Motor neuron (in vitro differentiated cells): ENCODE data around the gene BTBD9. TPM values are rescaled to one million over a fixed set of nuclear protein-coding genes. Genes with fewer than 3 reads are reported as not detected.
A peak's percentile ranks its signal among the peaks of the same experiment; 100 is the strongest.

ENCODE experiments used
- ATAC-seq, 8 experiments: fragments of 200-7000 bp; cut with Tn5 transposase; replicated peaks in 6 of 8; 2 replicates each; pipeline ENCODE4 v1.8.0; 2021; ENCODE audit warnings: mild to moderate bottlenecking in 8 of 8, moderate library complexity in 8 of 8
- H3K27ac ChIP-seq, 2 donors: fragments of 250-450 bp; sonication (Bioruptor Pico); 2 replicates each; pipeline ENCODE4 v1.9.0; 2021; ENCODE audit warnings: antibody characterized with exemption in 2 of 2, mild to moderate bottlenecking in 2 of 2, moderate library complexity in 1 of 2
- H3K4me1 ChIP-seq, 2 donors: fragments of 250-450 bp; sonication (Bioruptor Pico); replicated peaks in 1 of 2; 2 replicates each; pipeline ENCODE4 v1.6.1; 2021; ENCODE audit warnings: antibody characterized with exemption in 2 of 2, mild to moderate bottlenecking in 2 of 2, moderate library complexity in 1 of 2
- H3K4me3 ChIP-seq, 5 donors: fragments of 250-450 bp; sonication (Bioruptor Pico); 2 replicates each; pipeline ENCODE4 v1.9.0; 2021; ENCODE audit warnings: antibody characterized with exemption in 5 of 5, mild to moderate bottlenecking in 5 of 5, moderate library complexity in 4 of 5
- WGBS, 10 experiments: fragments of 450-650 bp; shearing (Covaris generic); methylation state at CpG; one replicate each; pipeline ENCODE4 v1.0.0; 2022; 5-methylcytosine and 5-hydroxymethylcytosine counted together
- in situ Hi-C, 9 experiments: fragments of 400-800 bp; cut with MboI; loops; one replicate each; pipeline ENCODE4 v1.15.0; 2021; ENCODE audit warnings: low sequenced_read_pairs in 9 of 9, low pct_unique_long_range_greater_than_20kb in 2 of 9; ENCODE audit not compliant: unreplicated experiment in 9 of 9
- total RNA-seq, 8 experiments: library from RNA; unstranded; fragments of 300-600 nt; gene quantifications; 2 replicates each; pipeline versions ENCODE4 v1.2.3 to v1.2.4, GENCODE V29; 2022

BTBD9 gene
- total RNA-seq, 8 experiments from 2014 or later, result 3.8 to 13.0 (median 9.0) TPM

DNA sequence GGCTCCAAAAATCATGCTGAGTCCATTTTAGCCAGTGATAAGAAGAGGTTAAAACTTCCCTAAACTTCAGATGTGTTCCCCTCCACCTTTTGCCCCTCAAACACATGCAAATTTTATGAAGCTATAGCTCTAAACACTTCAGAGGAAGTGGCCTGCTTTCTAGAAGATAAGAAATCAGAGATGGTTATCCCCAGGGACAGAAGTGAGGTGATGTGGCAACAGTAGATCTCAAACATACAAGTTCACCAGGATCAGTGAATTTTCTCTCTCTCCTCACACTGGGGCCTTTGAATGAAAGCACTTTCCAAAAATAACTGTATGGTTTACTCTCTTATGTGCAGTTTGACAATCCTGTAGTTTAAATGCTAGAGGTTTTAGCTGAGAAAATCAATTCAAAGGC lies 332.0 kb downstream of the BTBD9 start:
- ATAC-seq, result no peak
- in situ Hi-C loops, result no loop called here
- peaks cover 9 to 32% of the 10 kb centered on the region in 2 donors for H3K4me1 ChIP-seq
- no peak overlapping the region for H3K4me3 ChIP-seq
- no peak overlapping the region for H3K27ac ChIP-seq

DNA sequence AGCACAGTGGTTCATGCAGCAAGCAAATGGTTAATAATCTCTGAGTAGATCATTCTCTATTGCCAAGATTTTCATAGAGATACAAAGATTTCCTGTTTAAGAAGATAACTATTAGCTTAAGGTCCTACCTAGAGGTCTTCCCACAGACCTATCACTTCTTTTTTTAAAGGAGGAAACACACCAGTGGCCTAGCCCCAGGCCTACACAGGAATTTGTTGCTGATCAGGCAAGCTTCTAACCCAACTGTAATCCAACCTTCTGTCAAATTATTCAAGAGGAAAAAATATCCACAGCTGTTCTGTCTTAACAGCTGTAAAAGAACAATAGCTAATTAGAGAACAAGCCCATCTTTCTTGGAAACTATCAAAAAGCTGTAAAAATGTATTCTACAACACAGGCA lies 332.8 kb downstream of the BTBD9 start:
- H3K27ac ChIP-seq, result no peak overlapping the region
- ATAC-seq, result peak in 3 of 8 experiments; percentile 21 to 55 (median 37)
- in situ Hi-C loops, result no loop called here
- H3K4me1 ChIP-seq, result peaks cover 9 to 32% of the 10 kb centered on the region in 2 donors
- no peak overlapping the region for H3K4me3 ChIP-seq

DNA sequence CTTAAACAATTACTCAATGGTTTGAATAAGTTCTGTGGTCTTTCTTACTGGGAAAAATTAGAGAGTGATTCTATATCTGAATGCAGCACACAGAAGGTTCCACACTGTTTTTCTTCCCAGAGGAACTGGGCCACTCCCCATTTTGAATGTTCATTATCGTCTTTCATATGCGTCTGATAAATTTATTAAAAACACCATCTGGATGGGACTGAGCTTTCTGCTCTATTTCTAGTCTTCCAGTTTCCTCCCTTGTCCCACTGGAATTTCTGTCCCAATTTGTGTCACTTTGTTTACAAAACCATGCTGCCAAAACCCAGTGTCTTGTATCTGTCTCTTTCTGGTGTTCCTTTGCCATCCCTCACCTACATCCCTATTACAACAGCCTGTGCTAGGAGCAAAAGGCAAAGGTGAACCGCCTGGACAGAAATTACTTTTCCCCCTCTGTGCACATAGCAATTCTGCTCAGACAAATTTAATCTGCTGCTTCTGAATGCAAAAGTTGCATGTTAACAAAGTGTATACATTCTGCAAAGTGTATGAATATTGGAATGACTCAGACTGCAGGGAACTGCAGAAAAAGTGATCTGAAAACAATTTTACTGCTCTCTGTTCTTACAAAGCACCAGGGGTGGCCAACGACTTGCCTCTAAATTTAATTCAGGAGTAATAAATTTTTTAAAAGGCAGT lies 333.6 kb downstream of the BTBD9 start:
- in situ Hi-C loops, result no loop called here
- WGBS, 10 experiments, result 6 to 83% (median 59%) methylated on average over 1 to 4 of the region's 4 CpGs; no CpG with 5 or more reads in 1 of the 10 experiments
- peak in 4 of 8 experiments; percentile 40 to 58 (median 54) for ATAC-seq
- Histone ChIP-seq H3K4me1 (peaks cover 9 to 29% of the 10 kb centered on the region in 2 donors), H3K27ac (no peak overlapping the region), H3K4me3 (no peak overlapping the region)

DNA sequence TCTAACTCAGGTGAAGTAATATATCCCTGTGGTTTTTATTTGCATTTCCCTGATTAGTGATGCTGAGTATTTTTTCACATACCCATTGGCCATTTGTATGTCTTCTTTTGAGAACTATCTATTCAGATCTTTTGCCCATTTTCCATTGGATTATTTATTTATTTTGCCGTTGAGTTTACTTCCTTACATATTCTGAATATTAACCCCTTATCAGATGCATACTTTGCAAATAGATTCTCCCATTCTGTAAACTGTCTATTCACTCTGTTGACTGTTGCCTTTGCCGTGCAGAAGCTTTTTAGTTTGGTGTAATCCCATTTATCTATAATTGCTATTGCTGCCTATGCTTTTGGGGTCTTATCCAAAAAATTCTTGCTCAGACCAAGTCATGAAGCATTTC lies 336.9 kb downstream of the BTBD9 start:
- ATAC-seq, result peak in 3 of 8 experiments; percentile 63 to 86 (median 67)
- 3 to 100% (median 43%) methylated on average over 1 to 2 of the region's 2 CpGs for WGBS, 10 experiments
- Histone ChIP-seq H3K27ac (no peak overlapping the region), H3K4me3 (no peak overlapping the region), H3K4me1 (peaks cover 7 to 24% of the 10 kb centered on the region in 2 donors)
- in situ Hi-C loops, result no loop called here

DNA sequence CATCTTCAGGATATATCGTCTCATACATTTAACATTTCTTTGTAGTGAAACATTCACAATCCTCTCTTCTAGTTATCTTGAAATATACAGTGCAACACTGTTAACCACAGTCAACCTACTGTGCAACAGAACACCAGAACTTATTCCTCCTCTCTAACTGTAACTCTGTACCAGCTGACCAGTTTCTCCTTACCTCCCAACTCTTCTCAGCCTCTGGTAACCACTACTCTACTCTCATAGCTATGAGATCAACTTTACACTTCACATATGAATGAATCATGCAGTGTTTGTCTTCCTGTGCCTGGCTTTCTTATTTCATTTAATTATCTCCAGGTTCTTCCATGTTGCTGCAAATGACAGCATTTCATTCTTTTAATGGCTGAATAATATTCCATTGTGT lies 337.6 kb downstream of the BTBD9 start:
- in situ Hi-C loops, result no loop called here
- ATAC-seq, result no peak
- Histone ChIP-seq H3K4me1 (peaks cover 5 to 18% of the 10 kb centered on the region in 2 donors), H3K27ac (no peak overlapping the region), H3K4me3 (no peak overlapping the region)
- 86 to 100% (median 100%) methylated on average over 1 of the region's 1 CpG; no CpG with 5 or more reads in 3 of the 10 experiments for WGBS, 10 experiments

DNA sequence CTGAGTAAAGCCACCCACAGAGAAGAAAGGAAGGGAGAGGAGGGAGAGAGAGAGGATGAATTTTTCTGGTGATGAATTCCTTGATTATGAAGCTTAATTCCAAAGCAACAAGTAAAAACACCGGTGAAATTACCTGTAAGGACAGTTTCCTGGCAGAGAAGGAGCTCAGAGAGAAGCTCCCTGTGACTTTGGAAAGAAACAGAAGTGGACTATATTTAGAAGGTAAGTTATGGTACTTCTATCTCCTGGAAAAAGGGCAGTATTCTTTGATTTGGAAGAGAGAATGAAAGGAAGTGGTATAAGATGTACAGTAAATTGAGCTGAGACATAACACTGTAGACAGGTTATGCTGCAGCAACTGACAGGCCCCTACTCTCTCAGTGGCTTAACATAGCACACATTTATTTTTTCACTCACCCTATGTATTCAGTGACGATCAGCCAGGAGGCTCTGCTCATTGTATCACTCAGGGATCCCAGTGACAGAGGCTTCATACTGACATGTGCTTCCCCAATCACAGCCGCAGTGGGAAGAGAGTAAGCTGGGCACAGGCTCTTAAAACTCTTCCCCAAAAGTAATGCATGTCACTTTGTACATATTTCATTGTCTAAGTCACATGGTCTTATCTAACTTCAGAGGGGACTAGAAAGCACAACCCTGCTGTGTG lies 349.5 kb downstream of the BTBD9 start:
- 33 to 90% (median 76%) methylated on average over 1 to 3 of the region's 3 CpGs for WGBS, 10 experiments
- ATAC-seq, result peak in 5 of 8 experiments; percentile 43 to 62 (median 45)
- Histone ChIP-seq H3K27ac (no peak overlapping the region), H3K4me1 (peaks cover 3 to 12% of the 10 kb centered on the region in 2 donors), H3K4me3 (no peak overlapping the region)
- in situ Hi-C loops, result no loop called here

DNA sequence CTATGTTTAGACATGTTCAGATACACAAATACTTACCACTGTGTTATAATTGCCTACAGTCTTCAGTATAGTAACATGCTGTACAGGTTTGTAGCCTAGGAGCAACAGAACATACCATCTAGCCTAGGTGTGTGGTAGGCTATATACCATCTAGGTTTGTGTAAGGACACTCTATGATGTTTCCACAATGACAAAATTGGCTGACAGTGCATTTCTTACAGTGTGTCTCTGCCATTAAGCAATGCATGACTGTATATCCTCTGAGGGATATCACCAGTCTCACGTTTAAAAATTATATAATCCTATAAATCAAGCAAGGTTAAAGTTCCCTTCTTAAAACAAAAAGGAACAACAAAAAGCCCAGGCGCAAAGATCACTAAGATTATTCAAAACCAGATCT lies 352.2 kb downstream of the BTBD9 start:
- WGBS, 10 experiments, result 56 to 100% (median 95%) methylated on average over 1 to 2 of the region's 2 CpGs; no CpG with 5 or more reads in 1 of the 10 experiments
- in situ Hi-C loops, result no loop called here
- Histone ChIP-seq H3K4me3 (no peak overlapping the region), H3K27ac (no peak overlapping the region), H3K4me1 (peaks cover 3 to 12% of the 10 kb centered on the region in 2 donors)
- ATAC-seq, result no peak

DNA sequence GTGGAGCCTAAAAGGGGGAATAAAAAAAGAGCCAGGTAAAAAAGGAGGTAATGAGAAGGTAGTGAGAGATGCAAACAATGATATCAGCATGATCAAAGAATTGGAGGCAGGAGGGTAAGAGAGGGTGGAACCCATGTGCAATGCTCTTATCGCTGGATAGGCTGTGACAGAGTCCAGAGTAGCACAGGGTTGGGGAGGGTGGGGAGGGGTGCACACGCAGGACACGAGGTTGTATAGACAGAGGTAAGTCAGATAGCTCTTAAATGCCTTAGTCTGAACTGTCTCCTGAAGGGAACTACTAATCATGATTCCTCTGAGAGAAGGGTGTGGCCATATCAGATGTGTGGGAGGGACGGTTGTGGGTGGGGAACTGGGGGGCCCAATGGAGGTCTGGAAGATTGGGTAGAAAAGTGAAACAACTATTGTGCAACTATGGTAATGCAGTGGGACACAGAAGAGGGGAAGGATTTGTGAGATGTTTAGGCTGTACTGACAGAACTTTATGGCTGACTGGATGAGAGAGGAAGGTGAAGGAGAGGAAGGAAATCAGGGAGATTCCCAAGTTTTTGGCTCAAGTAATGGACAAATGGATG lies 354.8 kb downstream of the BTBD9 start:
- ATAC-seq, result peak in 3 of 8 experiments; percentile 38 to 86 (median 79)
- WGBS, 10 experiments, result 83 to 100% (median 100%) methylated on average over 1 to 2 of the region's 4 CpGs; no CpG with 5 or more reads in 5 of the 10 experiments
- in situ Hi-C loops, result no loop called here
- Histone ChIP-seq H3K4me3 (no peak overlapping the region), H3K4me1 (peaks cover 14 to 16% of the 10 kb centered on the region in 2 donors), H3K27ac (no peak overlapping the region)

DNA sequence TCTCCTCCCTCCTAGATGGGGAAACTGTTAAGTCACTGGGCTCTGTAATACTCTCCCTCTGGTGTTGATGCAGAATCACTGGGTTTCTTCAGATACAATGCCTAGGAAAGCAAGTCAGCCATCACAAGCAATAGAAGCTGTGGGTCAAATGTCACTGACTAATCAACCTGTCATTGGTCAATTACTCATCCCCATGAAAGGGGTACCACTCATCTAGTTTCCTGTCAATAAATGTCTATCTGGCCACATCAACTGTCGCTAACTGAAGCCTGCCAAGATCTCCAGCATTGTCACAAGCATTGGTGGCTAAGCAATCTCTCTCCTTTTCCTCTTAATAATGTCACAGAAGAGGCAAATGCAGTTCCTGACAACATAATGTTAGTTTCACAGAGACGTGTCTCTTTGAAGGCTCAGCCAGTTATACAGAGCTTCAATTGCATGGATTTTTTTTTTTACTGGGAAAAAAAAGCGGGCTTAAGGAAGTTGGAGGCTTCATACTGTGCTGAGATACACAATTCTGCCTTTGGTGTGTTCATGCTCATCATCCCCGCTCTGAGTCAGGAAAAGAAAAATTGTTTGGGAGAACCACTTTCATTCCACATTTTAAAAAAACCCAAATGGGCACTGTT lies 355.9 kb downstream of the BTBD9 start:
- no peak overlapping the region for H3K27ac ChIP-seq
- H3K4me1 ChIP-seq, result peaks cover 21 to 22% of the 10 kb centered on the region in 2 donors
- H3K4me3 ChIP-seq, result no peak overlapping the region
- in situ Hi-C loops, result no loop called here
- WGBS, 10 experiments, result 68 to 100% (median 89%) methylated on average over 1 to 4 of the region's 4 CpGs; no CpG with 5 or more reads in 1 of the 10 experiments
- ATAC-seq, result no peak

DNA sequence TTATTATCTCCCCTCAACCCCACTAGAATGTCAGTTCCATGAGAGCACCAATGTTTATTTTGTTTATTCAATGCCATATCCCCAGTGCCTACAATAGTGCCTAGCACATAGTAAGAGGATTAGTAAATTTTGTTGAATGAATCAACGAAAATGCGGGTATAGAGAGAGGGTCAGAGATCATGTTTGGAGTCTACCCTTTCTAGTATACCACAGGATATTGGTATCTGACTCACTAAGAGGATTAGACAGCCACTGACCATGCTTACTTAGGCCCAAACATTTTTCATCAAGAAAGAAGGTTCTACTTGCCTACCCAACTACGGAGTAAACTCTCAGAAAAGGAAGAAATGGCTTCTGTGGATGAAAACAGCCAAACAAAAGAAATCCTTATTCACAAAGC lies 356.8 kb downstream of the BTBD9 start:
- peaks cover 31% of the 10 kb centered on the region in 2 donors for H3K4me1 ChIP-seq
- no peak overlapping the region for H3K27ac ChIP-seq
- WGBS, 10 experiments, result 94 to 100% (median 100%) methylated on average over 2 to 3 of the region's 3 CpGs; no CpG with 5 or more reads in 4 of the 10 experiments
- H3K4me3 ChIP-seq, result no peak overlapping the region
- ATAC-seq, result no peak
- in situ Hi-C loops, result no loop called here

DNA sequence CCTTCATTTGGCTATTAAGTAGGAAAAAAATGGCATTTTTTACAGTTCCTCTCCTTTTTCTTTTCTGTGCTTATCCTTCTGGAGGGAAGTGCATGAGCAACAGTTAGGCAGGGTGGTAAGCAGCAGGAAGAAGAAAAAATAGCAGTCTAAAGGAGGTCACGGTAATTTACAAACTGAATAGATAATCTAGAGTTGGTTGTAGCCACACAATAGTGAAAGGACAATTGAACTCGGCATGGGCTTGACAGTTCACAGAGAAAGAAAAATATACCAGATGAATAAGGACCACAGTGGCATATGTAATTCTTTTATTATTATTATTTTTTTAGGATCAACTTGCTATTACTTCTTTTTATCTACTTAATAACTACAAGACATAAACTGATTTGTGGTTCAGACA lies 358.6 kb downstream of the BTBD9 start:
- in situ Hi-C loops, result no loop called here
- ATAC-seq, result peak in 4 of 8 experiments; percentile 27 to 51 (median 38)
- WGBS, 10 experiments, result 0 to 50% (median 21%) methylated on average over 1 to 2 of the region's 2 CpGs
- peaks cover 34 to 36% of the 10 kb centered on the region in 2 donors for H3K4me1 ChIP-seq
- no peak overlapping the region for H3K27ac ChIP-seq
- no peak overlapping the region for H3K4me3 ChIP-seq

DNA sequence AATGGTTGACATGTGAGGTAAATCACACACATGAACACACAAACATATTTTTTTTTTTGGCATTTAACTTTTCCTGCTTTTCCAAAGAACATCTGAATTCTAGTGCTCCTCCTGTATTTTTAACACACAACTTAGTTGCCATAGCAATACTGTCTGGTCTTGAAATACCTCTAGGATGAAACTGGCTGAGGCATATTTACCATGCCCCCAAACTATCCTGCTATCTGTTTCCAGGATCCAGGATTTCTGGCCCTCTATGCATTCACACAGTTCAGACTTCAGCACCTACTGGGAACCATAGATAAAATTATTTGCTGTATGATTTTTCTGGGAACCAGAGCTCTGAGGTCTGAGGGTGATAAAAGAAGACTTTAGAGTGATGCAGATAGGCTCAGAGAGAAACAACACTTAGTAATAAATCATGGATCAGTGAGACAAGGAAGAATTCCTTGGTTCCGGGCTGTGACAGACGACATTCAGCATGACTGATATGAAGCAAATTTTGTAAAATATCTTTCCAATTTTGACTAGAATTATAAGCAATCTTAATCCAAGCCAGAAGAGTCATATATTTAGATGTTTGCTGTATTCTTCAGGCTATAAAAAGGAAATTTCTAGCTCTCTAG lies 359.7 kb downstream of the BTBD9 start:
- peak in 3 of 8 experiments; percentile 13 to 62 (median 33) for ATAC-seq
- 47 to 90% (median 70%) methylated on average over 1 to 2 of the region's 2 CpGs; no CpG with 5 or more reads in 1 of the 10 experiments for WGBS, 10 experiments
- Histone ChIP-seq H3K4me1 (peaks cover 34 to 36% of the 10 kb centered on the region in 2 donors), H3K4me3 (no peak overlapping the region), H3K27ac (no peak overlapping the region)
- in situ Hi-C loops, result no loop called here
